Astrocyte (in vitro differentiated cells and primary cell): ENCODE measurements around the gene GRAMD1B. TPM values are rescaled to one million over a fixed set of nuclear protein-coding genes. Genes with fewer than 3 reads are reported as not detected.
A peak's percentile ranks its signal among the peaks of the same experiment; 100 is the strongest.

ENCODE experiments used
- DNase-seq: peaks from one replicate; pipeline ENCODE4 v3.0.0-alpha.2; 2010; ENCODE audit warnings: low read depth
- FAIRE-seq: peaks from 2 replicates; lab custom pipeline; 2011; peaks lifted over from hg19 to GRCh38; lab: Jason Lieb, UNC
- H2AFZ ChIP-seq: 2 replicates; pipeline ENCODE4 v1.6.0; 2012; ENCODE audit warnings: low read depth, low read length, inconsistent platforms
- H3K27ac ChIP-seq: 2 replicates; pipeline ENCODE4 v1.5.1; 2011; ENCODE audit warnings: low read depth, low read length, inconsistent platforms
- H3K27me3 ChIP-seq: 2 replicates; pipeline ENCODE4 v1.6.0; 2011; ENCODE audit warnings: low read length, inconsistent platforms; ENCODE audit not compliant: insufficient read depth
- H3K36me3 ChIP-seq: 2 replicates; pipeline ENCODE4 v1.5.1; 2011; ENCODE audit warnings: low read length, inconsistent platforms; ENCODE audit not compliant: insufficient read depth
- H3K4me1 ChIP-seq: 2 replicates; pipeline ENCODE4 v1.5.1; 2011; ENCODE audit warnings: low read length, inconsistent platforms; ENCODE audit not compliant: insufficient read depth
- H3K4me2 ChIP-seq: 2 replicates; pipeline ENCODE4 v1.6.0; 2012; ENCODE audit warnings: low read length, inconsistent platforms
- H3K4me3 ChIP-seq: 2 replicates; pipeline ENCODE4 v1.5.1; 2011; ENCODE audit warnings: low read depth, mild to moderate bottlenecking, low read length, inconsistent platforms; ENCODE audit not compliant: insufficient read depth
- H3K79me2 ChIP-seq: 2 replicates; pipeline ENCODE4 v1.6.0; 2012; ENCODE audit warnings: mild to moderate bottlenecking, low read length, inconsistent platforms; ENCODE audit not compliant: insufficient read depth
- H3K9ac ChIP-seq: 2 replicates; pipeline ENCODE4 v1.6.0; 2012; ENCODE audit warnings: mild to moderate bottlenecking, low read length, inconsistent platforms
- H3K9me3 ChIP-seq: 2 replicates; pipeline ENCODE4 v1.5.1; 2012; ENCODE audit warnings: low read depth, mild to moderate bottlenecking, low read length, inconsistent platforms; ENCODE audit not compliant: insufficient read depth
- H4K20me1 ChIP-seq: 2 replicates; pipeline ENCODE4 v1.6.0; 2012; ENCODE audit warnings: low read length, inconsistent platforms; ENCODE audit not compliant: insufficient read depth
- H3K27ac Mint-ChIP-seq: one replicate; pipeline ENCODE4 v1.8.0; 2021; ENCODE audit warnings: mild to moderate bottlenecking, mixed read lengths; ENCODE audit not compliant: unreplicated experiment
- H3K27me3 Mint-ChIP-seq: one replicate; pipeline ENCODE4 v1.8.0; 2021; ENCODE audit warnings: low read depth, mixed read lengths; ENCODE audit not compliant: unreplicated experiment
- H3K36me3 Mint-ChIP-seq: one replicate; pipeline ENCODE4 v1.8.0; 2021; ENCODE audit warnings: low read depth, mixed read lengths; ENCODE audit not compliant: unreplicated experiment
- H3K4me1 Mint-ChIP-seq: one replicate; pipeline ENCODE4 v1.8.0; 2021; ENCODE audit warnings: low read depth, mixed read lengths; ENCODE audit not compliant: unreplicated experiment
- H3K4me3 Mint-ChIP-seq: one replicate; pipeline ENCODE4 v1.8.0; 2021; ENCODE audit warnings: mild to moderate bottlenecking, moderate library complexity, mixed read lengths; ENCODE audit not compliant: unreplicated experiment
- H3K9me3 Mint-ChIP-seq: one replicate; pipeline ENCODE4 v1.8.0; 2021; ENCODE audit warnings: mild to moderate bottlenecking, mixed read lengths; ENCODE audit not compliant: unreplicated experiment
- EZH2 ChIP-seq: IDR thresholded peaks from 2 replicates; pipeline ENCODE4 v1.6.1; 2012; ENCODE audit warnings: mild to moderate bottlenecking, low read length, inconsistent platforms; ENCODE audit not compliant: insufficient read depth
- total RNA-seq: library from RNA; stranded (reverse); gene quantifications from 2 replicates; pipeline ENCODE4 v1.2.1, GENCODE V29; 2021
- TF ChIP-seq, protein P1 (sequence below): IDR thresholded peaks from 2 replicates; pipeline ENCODE4 v1.5.1; 2011; ENCODE audit warnings: low read depth, mild to moderate bottlenecking, inconsistent platforms, low read length, moderate library complexity; ENCODE audit not compliant: insufficient read depth

Gene GRAMD1B
- total RNA-seq, 1 donor from 2014 or later = 6.5 TPM

GRCh38 chr11:123407996-123408597 lies 22.0 kb upstream of the GRAMD1B start:
- FAIRE-seq (no peak), DNase-seq (no peak)
- no peaks in the 10 kb centered on the region for H3K36me3 Mint-ChIP-seq
- H3K4me3 ChIP-seq = no peak overlapping the region
- no peak overlapping the region for H3K4me2 ChIP-seq
- TF ChIP-seq EZH2 = no peak
- TF ChIP-seq, protein P1, sequence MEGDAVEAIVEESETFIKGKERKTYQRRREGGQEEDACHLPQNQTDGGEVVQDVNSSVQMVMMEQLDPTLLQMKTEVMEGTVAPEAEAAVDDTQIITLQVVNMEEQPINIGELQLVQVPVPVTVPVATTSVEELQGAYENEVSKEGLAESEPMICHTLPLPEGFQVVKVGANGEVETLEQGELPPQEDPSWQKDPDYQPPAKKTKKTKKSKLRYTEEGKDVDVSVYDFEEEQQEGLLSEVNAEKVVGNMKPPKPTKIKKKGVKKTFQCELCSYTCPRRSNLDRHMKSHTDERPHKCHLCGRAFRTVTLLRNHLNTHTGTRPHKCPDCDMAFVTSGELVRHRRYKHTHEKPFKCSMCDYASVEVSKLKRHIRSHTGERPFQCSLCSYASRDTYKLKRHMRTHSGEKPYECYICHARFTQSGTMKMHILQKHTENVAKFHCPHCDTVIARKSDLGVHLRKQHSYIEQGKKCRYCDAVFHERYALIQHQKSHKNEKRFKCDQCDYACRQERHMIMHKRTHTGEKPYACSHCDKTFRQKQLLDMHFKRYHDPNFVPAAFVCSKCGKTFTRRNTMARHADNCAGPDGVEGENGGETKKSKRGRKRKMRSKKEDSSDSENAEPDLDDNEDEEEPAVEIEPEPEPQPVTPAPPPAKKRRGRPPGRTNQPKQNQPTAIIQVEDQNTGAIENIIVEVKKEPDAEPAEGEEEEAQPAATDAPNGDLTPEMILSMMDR = no peak
- no peaks in the 10 kb centered on the region for H3K9me3 Mint-ChIP-seq
- no peaks in the 10 kb centered on the region for H3K36me3 ChIP-seq
- no peaks in the 10 kb centered on the region for H3K4me1 ChIP-seq
- H3K79me2 ChIP-seq = no peaks in the 10 kb centered on the region
- H4K20me1 ChIP-seq = no peaks in the 10 kb centered on the region
- no peak overlapping the region for H3K4me3 Mint-ChIP-seq
- peaks cover 34% of the 10 kb centered on the region for H3K27me3 Mint-ChIP-seq
- H3K9me3 ChIP-seq = no peaks in the 10 kb centered on the region
- H3K27ac ChIP-seq = no peak overlapping the region
- no peak overlapping the region for H2AFZ ChIP-seq
- peaks cover 2% of the 10 kb centered on the region for H3K4me1 Mint-ChIP-seq
- H3K27me3 ChIP-seq = peaks cover 33% of the 10 kb centered on the region
- H3K27ac Mint-ChIP-seq = no peak overlapping the region
- H3K9ac ChIP-seq = no peak overlapping the region

DNA sequence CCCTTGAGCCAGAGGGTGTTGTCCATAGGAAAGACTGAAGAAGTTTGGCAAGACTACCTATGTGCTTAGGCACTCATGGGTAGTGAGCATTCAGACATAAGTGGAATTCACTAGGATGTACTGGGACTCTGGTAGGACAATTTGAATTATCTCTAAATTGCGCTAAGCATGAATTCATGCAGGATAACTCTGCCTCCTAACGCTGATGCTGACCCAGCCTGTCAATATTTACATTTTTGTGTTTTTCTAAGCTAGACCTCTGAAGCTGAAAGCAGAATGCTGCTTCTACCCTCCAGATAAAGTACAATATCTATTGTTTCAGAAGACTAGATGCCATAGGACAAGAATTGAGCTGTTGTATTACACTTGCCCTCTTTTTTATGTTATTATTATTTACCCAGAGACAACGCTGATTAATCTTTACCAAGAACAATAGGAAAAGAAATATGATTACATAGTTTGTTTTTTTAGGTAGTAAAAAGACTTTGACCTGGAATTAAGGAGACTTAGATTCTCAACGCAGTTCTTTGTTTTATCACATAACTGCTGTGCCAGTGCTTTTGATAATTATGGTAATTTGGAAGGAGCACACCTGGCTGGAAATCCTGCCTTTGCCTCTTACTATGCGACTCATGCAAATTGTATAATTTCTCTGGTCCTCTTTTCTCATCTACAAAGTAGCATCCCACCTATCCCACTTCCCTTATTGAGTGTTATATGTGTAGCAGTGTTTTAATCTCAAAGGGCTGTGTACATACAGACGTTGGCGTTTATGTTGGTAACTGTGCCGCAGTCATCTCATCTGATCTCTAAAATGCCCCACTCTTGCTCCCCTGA lies 21.2 kb upstream of the GRAMD1B start:
- H3K27me3 Mint-ChIP-seq = peaks cover 37% of the 10 kb centered on the region
- H3K27ac Mint-ChIP-seq = no peak overlapping the region

More for the DNA sequence above, 21.2 kb upstream of the GRAMD1B start:
- no peaks in the 10 kb centered on the region for H3K36me3 Mint-ChIP-seq
- peak; percentile 41 for FAIRE-seq
- H3K4me3 Mint-ChIP-seq = no peak overlapping the region
- no peak overlapping the region for H3K4me2 ChIP-seq
- no peak for DNase-seq
- H3K79me2 ChIP-seq = no peaks in the 10 kb centered on the region
- no peaks in the 10 kb centered on the region for H3K9me3 Mint-ChIP-seq
- H3K4me1 ChIP-seq = no peaks in the 10 kb centered on the region
- H4K20me1 ChIP-seq = no peaks in the 10 kb centered on the region
- no peak overlapping the region for H3K9ac ChIP-seq
- no peak for TF ChIP-seq EZH2
- TF ChIP-seq, protein P1 = no peak
- H3K4me3 ChIP-seq = no peak overlapping the region
- H3K27ac ChIP-seq = no peak overlapping the region
- peaks cover 33% of the 10 kb centered on the region for H3K27me3 ChIP-seq
- H2AFZ ChIP-seq = no peak overlapping the region
- H3K9me3 ChIP-seq = no peaks in the 10 kb centered on the region
- H3K36me3 ChIP-seq = no peaks in the 10 kb centered on the region
- peaks cover 2% of the 10 kb centered on the region for H3K4me1 Mint-ChIP-seq
